Hematopoietic multipotent progenitor cell treated with erythropoietin and hydrocortisone succinate and interleukin-3 and kit ligand, for 4 days (in vitro differentiated cells): Measurements from ENCODE around the gene PPP1R3E.
"Not testable (repeated sequence)": the region's sequence is repeated elsewhere in the genome, so short reads cannot be mapped to it uniquely, and the experiment has no call there.

Source experiments
- DNase-seq: peaks from one replicate; pipeline ENCODE4 v3.0.0-alpha.2; 2015

Gene PPP1R3E

GRCh38 chr14:23302290-23303225 is at the start of gene PPP1R3E:
Gene PPP1R3E (minus strand): TSS chr14:23302859. CDS start chr14:23302576, 283 bp downstream.
- peak; percentile 87 for DNase-seq

- DNase-seq, result no peak
Observed at GRCh38 chr14:23351681-23352505, 49.2 kb upstream of the PPP1R3E start.

GRCh38 chr14:23349156-23349845 is 46.6 kb upstream of the PPP1R3E start:
- no peak for DNase-seq

- DNase-seq, result no peak
Observed at GRCh38 chr14:23348297-23348655, 45.6 kb upstream of the PPP1R3E start.

- DNase-seq, result no peak
Observed at GRCh38 chr14:23347406-23348296, 45.0 kb upstream of the PPP1R3E start.

- DNase-seq, result no peak
Observed at GRCh38 chr14:23346693-23347405, 44.2 kb upstream of the PPP1R3E start.

GRCh38 chr14:23345987-23346692 is 43.5 kb upstream of the PPP1R3E start:
- DNase-seq, result no peak

- no peak for DNase-seq
Observed at GRCh38 chr14:23344481-23344880, 41.8 kb upstream of the PPP1R3E start.

GRCh38 chr14:23339506-23340268 is 37.0 kb upstream of the PPP1R3E start:
- no peak for DNase-seq

- DNase-seq, result peak; percentile 62
Observed at GRCh38 chr14:23335623-23336022, 33.0 kb upstream of the PPP1R3E start.

- DNase-seq, result peak; percentile 92
Observed at GRCh38 chr14:23327947-23328744, 25.5 kb upstream of the PPP1R3E start.

GRCh38 chr14:23326491-23327332 is 24.1 kb upstream of the PPP1R3E start:
- no peak for DNase-seq

GRCh38 chr14:23325746-23326145 is 23.1 kb upstream of the PPP1R3E start:
- not testable (repeated sequence) for DNase-seq

GRCh38 chr14:23324993-23325392 is 22.3 kb upstream of the PPP1R3E start:
- no peak for DNase-seq

GRCh38 chr14:23324455-23324846 is 21.8 kb upstream of the PPP1R3E start:
- no peak for DNase-seq

- DNase-seq, result no peak
Observed at GRCh38 chr14:23323838-23324454, 21.3 kb upstream of the PPP1R3E start.
